Right cardiac atrium (tissue), 5 donors: ENCODE data around the gene MS4A4E. TPM values are rescaled to one million over a fixed set of nuclear protein-coding genes. Genes with fewer than 3 reads are reported as not detected.
A peak's percentile ranks its signal among the peaks of the same experiment; 100 is the strongest.
"Not testable (repeated sequence)": the region's sequence is repeated elsewhere in the genome, so short reads cannot be mapped to it uniquely, and the experiment has no call there.

ENCODE experiments used
- ATAC-seq, 2 donors: fragments of 200-7000 bp; cut with Tn5 transposase; one replicate each; pipeline versions ENCODE4 v1.8.0 to v1.9.1; 2020; ENCODE audit warnings: moderate library complexity in 2 of 2, mild to moderate bottlenecking in 1 of 2
- DNase-seq, 3 donors: peaks; one replicate each; pipeline ENCODE4 v3.0.0-alpha.2; 2020
- H3K27ac ChIP-seq: one replicate; pipeline ENCODE4 v1.5.1; 2013; ENCODE audit warnings: mild to moderate bottlenecking, low read length, control low read depth, moderate library complexity
- H3K27me3 ChIP-seq: one replicate; pipeline ENCODE4 v1.6.1; 2013; ENCODE audit not compliant: control insufficient read depth, insufficient read depth
- H3K4me1 ChIP-seq: one replicate; pipeline ENCODE4 v1.6.1; 2013; ENCODE audit warnings: low read length; ENCODE audit not compliant: control insufficient read depth, insufficient read depth
- H3K4me3 ChIP-seq: one replicate; pipeline ENCODE4 v1.5.1; 2013; ENCODE audit warnings: low read length, control low read depth
- H3K9me3 ChIP-seq: one replicate; pipeline ENCODE4 v1.6.1; 2013; ENCODE audit warnings: low read length; ENCODE audit not compliant: control insufficient read depth
- WGBS: extraction: QIAGEN DNeasy Blood & Tissue Kit; methylation state at CpG from one replicate; pipeline ENCODE4 v1.1.7; 2013; 5-methylcytosine and 5-hydroxymethylcytosine counted together
- intact Hi-C, 4 donors: fragments of 100-400 bp; cut with DNase I; formaldehyde crosslinking; loops; one replicate each; pipeline versions ENCODE4 v1.11.0 to v1.14.0; 2022 to 2023
- polyA plus RNA-seq: library from polyadenylated mRNA; stranded (reverse); fragments of 200-250 nt; gene quantifications from one replicate; pipeline ENCODE4 v1.2.3, GENCODE V29; 2013
- total RNA-seq, 4 donors: library from RNA; stranded (reverse); fragmentation: NEBNext Ultra II Directional; extraction: Animal tissue kit (Norgen Biotek cat#: 25700); gene quantifications; one replicate each; pipeline ENCODE4 v1.2.1, GENCODE V29; 2021
- donor health status: healthy with polysubstance abuse.
- donor health status: DM: no; HTN: yes; CAD: no.
- donor health status: DM: no; HTN: no; CAD: no.
- donor health status: DM: no; HTN: yes; CAD: no; lungs with severe emphysema.
- donor health status: DM: yes; HTN: yes; CAD: no.

Gene MS4A4E
- total and polyA plus RNA-seq, 5 donors: 0.27 to 2.5 (median 1.3) TPM

GRCh38 chr11:60214386-60214785, 28.6 kb downstream of the MS4A4E start:
- Histone ChIP-seq H3K4me1 (no peaks in the 10 kb centered on the region), H3K27ac (no peak overlapping the region), H3K27me3 (no peaks in the 10 kb centered on the region), H3K9me3 (no peaks in the 10 kb centered on the region), H3K4me3 (no peak overlapping the region)
- no peak for DNase-seq
- WGBS: 82% methylated on average over 1 of the region's 1 CpG
- intact Hi-C loops: no loop called here
- no peak for ATAC-seq

GRCh38 chr11:60211206-60211605, 31.7 kb downstream of the MS4A4E start:
- intact Hi-C loops: no loop called here
- H3K27me3 ChIP-seq: no peaks in the 10 kb centered on the region

GRCh38 chr11:60209977-60210376, 33.0 kb downstream of the MS4A4E start:
- no peaks in the 10 kb centered on the region for H3K4me1 ChIP-seq
- no peaks in the 10 kb centered on the region for H3K9me3 ChIP-seq
- H3K27me3 ChIP-seq: no peaks in the 10 kb centered on the region
- intact Hi-C loops: no loop called here
- DNase-seq (no peak), ATAC-seq (no peak)
- H3K27ac ChIP-seq: no peak overlapping the region
- 93% methylated on average over 3 of the region's 3 CpGs for WGBS
- no peak overlapping the region for H3K4me3 ChIP-seq

More at GRCh38 chr11:60211206-60211605, 31.7 kb downstream of the MS4A4E start:
- DNase-seq (no peak), ATAC-seq (no peak)
- H3K4me1 ChIP-seq: no peaks in the 10 kb centered on the region
- no peak overlapping the region for H3K4me3 ChIP-seq
- H3K27ac ChIP-seq: no peak overlapping the region
- WGBS: 83% methylated on average over 4 of the region's 4 CpGs
- H3K9me3 ChIP-seq: no peaks in the 10 kb centered on the region

- intact Hi-C loops: no loop called here
These were observed 34.0 kb downstream of the MS4A4E start for GRCh38 chr11:60208951-60209350.

GRCh38 chr11:60208146-60208895, 34.6 kb downstream of the MS4A4E start:
- WGBS: 82% methylated on average over 4 of the region's 4 CpGs
- intact Hi-C loops: no loop called here
- Histone ChIP-seq H3K4me3 (no peak overlapping the region), H3K27me3 (no peaks in the 10 kb centered on the region), H3K9me3 (no peaks in the 10 kb centered on the region), H3K4me1 (no peaks in the 10 kb centered on the region), H3K27ac (no peak overlapping the region)
- no peak for DNase-seq
- ATAC-seq: no peak

More at GRCh38 chr11:60208951-60209350, 34.0 kb downstream of the MS4A4E start:
- ATAC-seq (no peak), DNase-seq (no peak)
- Histone ChIP-seq H3K27me3 (no peaks in the 10 kb centered on the region), H3K4me1 (no peaks in the 10 kb centered on the region), H3K27ac (no peak overlapping the region), H3K9me3 (no peaks in the 10 kb centered on the region), H3K4me3 (no peak overlapping the region)
- 31% methylated on average over 1 of the region's 1 CpG for WGBS

GRCh38 chr11:60206616-60207015, 36.3 kb downstream of the MS4A4E start:
- intact Hi-C loops: no loop called here
- no peak overlapping the region for H3K27ac ChIP-seq
- 96% methylated on average over 1 of the region's 1 CpG for WGBS
- no peaks in the 10 kb centered on the region for H3K27me3 ChIP-seq
- no peaks in the 10 kb centered on the region for H3K9me3 ChIP-seq
- no peaks in the 10 kb centered on the region for H3K4me1 ChIP-seq
- DNase-seq (no peak), ATAC-seq (no peak)
- no peak overlapping the region for H3K4me3 ChIP-seq

- H3K9me3 ChIP-seq: no peaks in the 10 kb centered on the region
- intact Hi-C loops: no loop called here
- no peak overlapping the region for H3K27ac ChIP-seq
- no peaks in the 10 kb centered on the region for H3K27me3 ChIP-seq
- no peak for DNase-seq
- no peak for ATAC-seq
- 80% methylated on average over 4 of the region's 4 CpGs for WGBS
- no peaks in the 10 kb centered on the region for H3K4me1 ChIP-seq
- H3K4me3 ChIP-seq: no peak overlapping the region
These were observed 38.0 kb downstream of the MS4A4E start for GRCh38 chr11:60204922-60205321.

- intact Hi-C loops, H3K9me3 ChIP-seq, ATAC-seq, H3K27me3 ChIP-seq, H3K4me3 ChIP-seq, H3K4me1 ChIP-seq, H3K27ac ChIP-seq: not testable (repeated sequence)
- peak in 1 of 3 donors; percentile 45 for DNase-seq
- WGBS: 95% methylated on average over 18 of the region's 26 CpGs
These were observed 41.6 kb downstream of the MS4A4E start for GRCh38 chr11:60201334-60201733.

- Histone ChIP-seq H3K9me3 (no peaks in the 10 kb centered on the region), H3K4me1 (no peaks in the 10 kb centered on the region), H3K27me3 (no peaks in the 10 kb centered on the region), H3K4me3 (no peak overlapping the region), H3K27ac (no peak overlapping the region)
- intact Hi-C loops: loop anchor here in 1 of 4 donors (10.0 kb wide), 1 partner anchor 363 kb away; no protein-coding TSS in a partner anchor
- no peak for ATAC-seq
- no peak for DNase-seq
- 91% methylated on average over 1 of the region's 1 CpG for WGBS
These were observed 45.5 kb downstream of the MS4A4E start for GRCh38 chr11:60197442-60197841.

GRCh38 chr11:60195923-60196368, 47.0 kb downstream of the MS4A4E start:
- Histone ChIP-seq H3K27ac (no peak overlapping the region), H3K27me3 (no peaks in the 10 kb centered on the region), H3K9me3 (no peaks in the 10 kb centered on the region), H3K4me1 (no peaks in the 10 kb centered on the region), H3K4me3 (no peak overlapping the region)
- WGBS: 72% methylated on average over 4 of the region's 4 CpGs
- DNase-seq: no peak
- ATAC-seq: no peak
- intact Hi-C loops: loop anchor here in 1 of 4 donors (10.0 kb wide), 1 partner anchor 361 kb away; no protein-coding TSS in a partner anchor

- Histone ChIP-seq H3K27me3 (no peaks in the 10 kb centered on the region), H3K4me1 (no peaks in the 10 kb centered on the region), H3K27ac (no peak overlapping the region), H3K4me3 (no peak overlapping the region), H3K9me3 (no peaks in the 10 kb centered on the region)
- intact Hi-C loops: loop anchor here in 1 of 4 donors (10.0 kb wide), 1 partner anchor 360 kb away; no protein-coding TSS in a partner anchor
- DNase-seq: no peak
- ATAC-seq: no peak
- WGBS: 48% methylated on average over 3 of the region's 3 CpGs
These were observed 48.4 kb downstream of the MS4A4E start for GRCh38 chr11:60194511-60194910.
